IPS-15b (cell line): Measurements from ENCODE around the gene CHRND.

ENCODE experiments used
- H3K27me3 ChIP-seq: one replicate; pipeline ENCODE4 v1.6.1; 2013; ENCODE audit warnings: low read length; ENCODE audit not compliant: control insufficient read depth, insufficient read depth
- H3K36me3 ChIP-seq: one replicate; pipeline ENCODE4 v1.6.1; 2013; ENCODE audit warnings: low read length; ENCODE audit not compliant: control insufficient read depth, insufficient read depth
- H3K4me1 ChIP-seq: one replicate; pipeline ENCODE4 v1.6.1; 2013; ENCODE audit warnings: mild to moderate bottlenecking, low read length; ENCODE audit not compliant: control insufficient read depth, insufficient read depth
- H3K4me3 ChIP-seq: one replicate; pipeline ENCODE4 v1.5.1; 2013; ENCODE audit warnings: low read depth, low read length
- H3K9ac ChIP-seq: one replicate; pipeline ENCODE4 v1.6.1; 2013; ENCODE audit warnings: low read depth, mild to moderate bottlenecking, low read length
- H3K9me3 ChIP-seq: one replicate; pipeline ENCODE4 v1.6.1; 2013; ENCODE audit warnings: mild to moderate bottlenecking, low read length; ENCODE audit not compliant: control insufficient read depth, insufficient read depth

Gene CHRND

DNA sequence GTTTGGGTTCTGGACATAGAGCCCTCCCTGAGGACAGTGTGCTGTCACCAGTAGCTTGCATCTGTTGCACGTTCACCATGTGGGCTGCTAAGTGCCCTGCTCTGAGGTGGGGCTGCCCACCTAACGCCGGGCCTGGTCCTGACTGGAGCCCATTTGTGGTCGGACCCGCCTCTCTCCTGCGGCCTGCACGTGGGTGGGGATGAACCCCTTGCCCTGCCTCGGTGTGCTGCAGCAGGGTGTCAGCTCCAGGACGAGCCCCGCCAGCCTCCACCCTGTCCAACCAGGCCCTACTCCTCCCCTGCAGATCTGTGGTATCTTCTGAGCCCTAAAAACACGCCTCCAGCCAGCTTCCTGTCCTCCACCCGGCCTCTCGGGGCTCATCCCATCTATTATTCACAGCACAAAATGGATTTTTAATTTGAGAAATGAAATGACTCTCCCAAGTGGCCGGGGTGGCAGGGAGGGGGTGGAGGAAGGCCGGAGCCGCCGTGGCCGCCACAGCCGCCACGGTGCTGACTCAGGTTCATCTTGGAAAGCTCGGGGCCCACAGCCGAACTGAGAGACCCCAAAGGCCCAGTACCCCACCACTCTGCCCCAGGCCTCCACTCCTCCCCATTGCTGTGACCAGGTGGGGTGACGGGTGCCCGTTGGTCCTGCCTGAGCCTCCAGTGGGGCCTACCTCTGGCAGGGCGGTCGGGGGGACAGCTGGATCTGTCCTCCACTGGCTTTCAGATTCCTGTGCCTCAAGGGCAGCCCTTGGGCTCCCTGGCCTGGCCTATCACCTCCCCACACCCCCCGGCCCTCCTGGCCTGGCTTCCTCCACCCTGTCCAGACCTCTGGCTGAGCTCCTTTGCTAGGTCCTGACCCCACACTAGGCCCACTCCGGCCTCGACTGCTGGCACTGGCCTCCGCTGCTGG lies 35.5 kb upstream of the CHRND start:
- H3K4me1 ChIP-seq, result peaks cover 6% of the 10 kb centered on the region
- no peak overlapping the region for H3K4me3 ChIP-seq
- H3K9me3 ChIP-seq, result no peaks in the 10 kb centered on the region
- H3K36me3 ChIP-seq, result no peaks in the 10 kb centered on the region
- H3K27me3 ChIP-seq, result peaks cover 32% of the 10 kb centered on the region
- H3K9ac ChIP-seq, result no peak overlapping the region

DNA sequence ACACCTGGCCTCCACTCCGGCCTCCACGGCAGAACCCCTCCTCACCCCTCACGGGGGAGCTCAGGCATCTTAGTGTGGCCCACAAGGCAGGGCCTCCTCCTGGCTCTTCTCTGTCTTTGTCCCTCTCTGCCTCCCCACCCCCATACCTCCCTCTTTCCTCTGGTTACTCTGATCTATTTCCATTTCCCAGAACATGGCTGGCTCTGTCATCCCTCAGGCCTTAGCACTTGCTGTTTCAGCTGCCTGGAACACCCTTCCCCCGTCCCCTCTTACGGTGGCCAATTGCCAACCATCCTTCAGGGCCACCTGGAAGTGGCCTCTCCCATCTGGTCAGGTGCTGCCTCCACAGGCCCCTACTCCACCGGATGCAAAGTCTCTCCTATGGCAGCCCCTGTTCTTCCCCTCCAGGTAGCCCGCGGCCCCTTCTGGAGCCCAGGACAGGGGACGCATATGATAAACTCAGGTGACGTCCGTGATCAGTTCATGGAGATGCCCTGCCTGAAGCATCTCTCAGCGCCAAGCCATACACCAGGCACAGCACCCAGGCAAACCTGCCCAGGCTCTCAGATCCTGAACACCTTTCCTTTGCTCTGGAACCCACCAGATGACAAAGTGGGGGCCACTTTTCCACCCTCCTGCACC lies 34.7 kb upstream of the CHRND start:
- no peaks in the 10 kb centered on the region for H3K9me3 ChIP-seq
- peaks cover 6% of the 10 kb centered on the region for H3K4me1 ChIP-seq
- no peaks in the 10 kb centered on the region for H3K36me3 ChIP-seq
- no peak overlapping the region for H3K4me3 ChIP-seq
- H3K27me3 ChIP-seq, result peaks cover 24% of the 10 kb centered on the region
- H3K9ac ChIP-seq, result no peak overlapping the region

DNA sequence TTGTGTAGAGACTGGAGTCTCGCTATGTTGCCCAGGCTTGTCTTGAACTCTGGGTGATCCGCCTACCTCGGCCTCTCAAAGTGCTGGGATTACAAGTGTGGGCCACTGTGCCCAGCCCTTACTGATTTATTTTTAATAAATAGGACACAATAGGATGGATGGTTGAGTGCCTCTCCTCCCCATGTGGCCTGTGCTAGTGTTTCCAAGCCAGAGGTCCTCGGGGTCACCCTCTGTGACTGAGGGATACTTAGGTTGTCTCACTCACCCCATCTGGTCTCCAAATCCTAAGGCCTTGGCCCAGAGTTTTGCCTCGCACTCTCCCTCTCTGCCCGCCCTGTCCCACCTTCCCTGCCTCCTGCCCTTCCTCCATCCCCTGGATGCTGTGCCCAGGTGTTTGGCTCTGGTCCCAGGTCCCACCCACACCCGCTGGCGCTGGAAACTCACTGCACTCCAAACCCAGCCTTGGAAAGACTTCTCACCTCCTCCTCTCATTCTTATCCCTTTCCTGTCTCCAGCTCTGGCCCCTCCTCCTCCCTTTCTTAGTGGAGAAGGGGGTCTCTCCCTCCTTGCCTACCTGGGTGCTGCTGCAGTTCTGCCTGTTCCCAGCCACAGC lies 33.6 kb upstream of the CHRND start:
- no peak overlapping the region for H3K9ac ChIP-seq
- no peaks in the 10 kb centered on the region for H3K9me3 ChIP-seq

DNA sequence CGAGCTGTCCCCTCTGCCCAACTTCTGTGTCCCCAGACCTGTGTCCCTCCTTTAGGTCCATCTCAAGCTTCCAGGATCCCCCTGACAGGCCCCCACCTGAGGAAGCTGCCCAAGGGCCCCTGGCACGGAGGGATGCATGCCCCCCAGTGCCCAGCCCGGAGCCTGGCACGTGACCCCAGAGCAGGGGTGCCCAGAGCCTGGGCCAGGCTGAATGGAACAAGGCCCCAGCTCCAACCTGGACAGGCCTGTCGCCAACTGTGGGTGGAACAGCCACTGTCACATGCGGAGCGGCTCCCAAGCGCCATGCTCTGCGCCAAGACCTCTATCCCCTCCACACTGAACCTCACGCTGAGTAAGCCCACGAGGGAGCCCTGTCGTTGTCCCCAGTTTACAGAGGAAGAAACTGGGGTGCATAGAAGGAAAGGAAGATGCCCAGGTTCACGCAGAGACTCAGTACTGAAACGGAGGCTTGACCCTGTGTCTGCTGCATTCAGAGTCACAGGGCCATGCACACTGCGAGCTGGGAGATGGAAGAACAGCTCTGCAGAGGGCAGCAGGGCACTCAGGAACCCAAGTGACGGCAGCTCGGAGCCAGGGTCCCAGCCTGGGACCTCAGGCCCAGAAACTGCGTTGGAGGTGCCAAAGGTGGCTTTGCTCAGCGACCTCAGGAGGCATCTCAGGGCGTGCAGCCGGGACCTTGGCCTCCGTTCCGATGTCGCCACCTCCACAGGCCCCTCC lies 32.8 kb upstream of the CHRND start:
- Histone ChIP-seq H3K36me3 (no peaks in the 10 kb centered on the region), H3K4me1 (peaks cover 6% of the 10 kb centered on the region), H3K4me3 (no peak overlapping the region), H3K9me3 (no peaks in the 10 kb centered on the region), H3K27me3 (peaks cover 11% of the 10 kb centered on the region), H3K9ac (no peak overlapping the region)

More for the DNA sequence above, 33.6 kb upstream of the CHRND start:
- peaks cover 6% of the 10 kb centered on the region for H3K4me1 ChIP-seq
- H3K27me3 ChIP-seq, result peaks cover 15% of the 10 kb centered on the region
- no peaks in the 10 kb centered on the region for H3K36me3 ChIP-seq
- H3K4me3 ChIP-seq, result no peak overlapping the region

DNA sequence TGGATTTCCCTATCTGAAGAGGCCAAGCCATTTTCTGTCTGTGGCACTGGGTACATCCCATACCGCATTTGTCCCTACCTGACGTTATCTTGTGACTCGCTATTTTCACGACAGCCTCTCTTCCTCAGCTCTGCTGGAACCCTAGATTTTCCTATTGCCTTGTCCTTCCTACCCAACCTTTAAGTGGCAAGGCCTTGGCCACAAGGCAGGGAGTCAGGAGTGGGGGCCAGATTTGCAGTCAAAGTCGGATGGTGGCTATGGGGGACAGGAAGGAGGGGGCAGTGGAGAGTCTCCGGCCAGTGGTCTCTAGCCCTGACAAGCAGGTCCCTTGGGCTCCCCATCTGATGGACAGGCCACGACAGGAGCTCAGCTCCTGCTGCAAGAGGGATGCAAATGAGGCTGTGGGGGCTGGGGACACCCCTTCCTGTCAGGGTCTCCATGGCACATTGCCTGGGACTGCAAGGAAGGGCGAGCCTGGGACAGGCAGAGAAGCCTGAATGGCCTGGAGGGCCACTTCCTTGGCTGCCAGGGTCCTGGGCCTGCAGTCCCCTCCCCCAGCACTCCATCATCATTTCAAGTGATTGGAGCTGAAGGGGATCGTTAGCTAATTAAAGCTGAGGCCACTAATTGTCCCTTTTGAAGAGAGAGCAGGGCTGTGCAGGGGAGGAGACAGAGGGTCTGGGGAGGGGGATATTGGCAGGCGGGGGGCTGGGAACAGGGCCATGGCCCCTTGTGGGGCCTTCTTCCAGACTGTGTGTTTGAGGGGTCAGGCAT lies 32.1 kb upstream of the CHRND start:
- Histone ChIP-seq H3K27me3 (peaks cover 4% of the 10 kb centered on the region), H3K4me3 (no peak overlapping the region), H3K9me3 (no peaks in the 10 kb centered on the region), H3K9ac (no peak overlapping the region), H3K4me1 (peaks cover 6% of the 10 kb centered on the region), H3K36me3 (no peaks in the 10 kb centered on the region)

DNA sequence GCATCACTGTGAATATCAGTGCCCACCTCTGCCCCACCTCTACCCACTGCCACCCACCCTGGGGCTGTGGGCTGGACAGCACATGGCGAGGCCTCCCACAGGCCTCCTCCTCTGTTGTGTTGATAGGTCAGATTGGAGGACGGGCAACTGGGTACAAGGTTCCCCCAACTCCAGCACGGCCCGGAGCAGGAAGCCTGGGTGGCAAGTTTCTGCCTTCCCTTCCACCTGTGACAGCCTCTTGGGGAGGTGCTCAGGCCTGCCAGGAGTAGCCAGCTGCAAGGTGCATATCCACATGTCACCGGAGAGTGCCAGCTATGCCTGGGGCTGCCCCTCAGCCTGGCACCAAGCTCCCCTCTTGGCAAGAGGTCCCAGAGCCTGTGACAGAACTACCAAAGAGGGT lies 31.4 kb upstream of the CHRND start:
- Histone ChIP-seq H3K27me3 (no peaks in the 10 kb centered on the region), H3K9ac (no peak overlapping the region), H3K4me1 (peaks cover 2% of the 10 kb centered on the region), H3K4me3 (no peak overlapping the region), H3K9me3 (no peaks in the 10 kb centered on the region), H3K36me3 (no peaks in the 10 kb centered on the region)

DNA sequence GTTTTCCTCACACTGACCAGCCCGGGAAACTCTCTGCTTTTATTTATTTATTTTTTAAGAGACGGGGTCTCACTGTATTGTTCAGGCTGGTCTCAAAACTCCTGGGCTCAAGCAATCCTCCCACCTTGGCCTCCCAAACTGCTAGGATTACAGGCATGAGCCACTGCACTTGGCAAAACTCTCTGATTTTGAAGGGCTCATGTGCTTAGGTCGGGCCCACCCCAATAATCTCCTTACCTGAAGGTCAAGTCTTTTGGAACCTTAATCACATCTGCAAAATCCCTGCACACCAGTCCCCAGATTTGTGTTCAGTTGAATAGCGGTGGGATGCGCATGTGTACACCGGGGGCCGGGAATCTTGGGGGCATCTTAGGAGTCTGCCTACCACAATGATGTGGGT lies 30.7 kb upstream of the CHRND start:
- H3K4me3 ChIP-seq, result no peak overlapping the region

DNA sequence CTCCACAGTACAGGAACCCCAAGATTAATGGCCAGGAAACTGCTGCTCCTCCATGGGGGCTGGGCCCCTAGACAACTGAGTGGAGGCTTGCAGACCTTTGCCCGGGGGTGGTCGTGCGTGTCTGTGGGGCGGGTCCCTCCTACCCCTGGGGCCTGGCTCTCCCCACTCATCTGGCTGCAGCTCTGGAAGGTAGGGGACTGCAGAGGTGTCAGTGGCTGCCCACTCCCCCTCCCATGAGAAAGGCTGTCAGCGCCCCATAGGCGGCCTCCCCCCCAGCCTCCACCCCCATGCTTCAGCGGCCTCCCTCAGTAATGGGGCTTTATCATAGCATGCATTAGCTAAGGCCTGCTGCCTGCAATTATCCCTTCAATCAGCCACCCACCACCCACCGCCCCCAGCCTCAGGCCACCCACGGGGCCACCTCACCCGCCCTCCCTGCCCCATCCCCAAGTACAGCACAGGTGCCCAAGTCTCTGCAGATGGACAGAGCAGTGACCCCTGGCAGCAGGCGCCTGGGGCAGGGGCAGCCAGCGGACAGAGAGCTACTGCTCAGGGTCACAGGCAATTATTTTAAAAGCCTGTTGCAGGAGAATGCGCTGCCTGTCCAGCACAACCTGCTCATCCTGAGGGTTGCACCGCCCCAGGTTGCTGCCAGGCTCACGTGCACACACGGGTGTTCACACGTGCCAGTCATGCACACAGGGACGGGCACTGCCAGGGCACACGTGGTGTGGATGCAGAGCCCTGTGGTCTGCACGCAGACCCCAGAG lies 29.3 kb upstream of the CHRND start:
- Histone ChIP-seq H3K36me3 (no peaks in the 10 kb centered on the region), H3K4me1 (peaks cover 2% of the 10 kb centered on the region), H3K9ac (no peak overlapping the region)

More for the DNA sequence above, 30.7 kb upstream of the CHRND start:
- Histone ChIP-seq H3K27me3 (no peaks in the 10 kb centered on the region), H3K9ac (no peak overlapping the region), H3K9me3 (no peaks in the 10 kb centered on the region), H3K4me1 (no peaks in the 10 kb centered on the region), H3K36me3 (no peaks in the 10 kb centered on the region)

DNA sequence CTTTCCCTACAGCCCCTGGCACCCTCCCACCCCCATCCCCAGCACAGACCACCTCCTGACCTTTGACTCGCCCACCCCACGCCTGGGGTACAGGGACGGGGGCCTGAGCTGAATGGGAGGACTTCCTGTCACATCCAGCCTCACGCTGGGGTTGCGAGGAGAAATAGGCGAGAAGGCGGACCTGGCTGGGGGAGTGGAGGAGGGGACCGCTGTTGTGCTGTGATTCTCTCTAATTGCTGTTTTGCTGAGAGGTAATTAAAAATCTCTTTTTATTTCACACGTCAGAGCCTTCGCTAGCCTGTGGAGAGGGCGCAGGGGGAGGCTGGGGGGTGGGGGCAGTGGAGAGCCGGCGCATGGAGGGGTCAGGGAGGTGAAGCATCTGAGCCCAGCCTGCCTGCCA lies 28.6 kb upstream of the CHRND start:
- no peak overlapping the region for H3K9ac ChIP-seq
- H3K4me1 ChIP-seq, result peaks cover 2% of the 10 kb centered on the region
- no peaks in the 10 kb centered on the region for H3K36me3 ChIP-seq
- no peak overlapping the region for H3K4me3 ChIP-seq
- H3K9me3 ChIP-seq, result no peaks in the 10 kb centered on the region
- H3K27me3 ChIP-seq, result peaks cover 4% of the 10 kb centered on the region

More for the DNA sequence above, 29.3 kb upstream of the CHRND start:
- Histone ChIP-seq H3K27me3 (peaks cover 4% of the 10 kb centered on the region), H3K4me3 (no peak overlapping the region), H3K9me3 (no peaks in the 10 kb centered on the region)

DNA sequence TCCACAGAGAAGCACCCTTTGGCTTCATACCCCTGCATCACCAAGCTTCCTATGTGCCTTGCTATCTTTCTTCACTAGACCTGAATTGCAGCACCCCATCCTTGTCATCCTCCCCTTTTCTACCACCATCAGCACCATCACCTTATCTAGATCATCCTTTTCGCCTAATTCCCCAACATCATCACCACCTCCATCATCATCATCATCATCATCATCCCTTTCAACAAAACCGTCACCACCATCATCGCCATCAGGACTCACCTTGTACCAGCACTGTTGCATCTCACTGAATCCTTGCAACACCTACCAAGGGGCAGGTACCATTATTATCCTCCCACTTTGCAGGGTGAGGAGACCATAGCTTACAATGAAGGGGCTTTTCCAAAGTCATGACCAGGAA lies 27.5 kb upstream of the CHRND start:
- H3K9me3 ChIP-seq, result no peaks in the 10 kb centered on the region
- H3K4me1 ChIP-seq, result peaks cover 2% of the 10 kb centered on the region
- H3K36me3 ChIP-seq, result no peaks in the 10 kb centered on the region
- no peak overlapping the region for H3K4me3 ChIP-seq
- H3K27me3 ChIP-seq, result peaks cover 5% of the 10 kb centered on the region
- no peak overlapping the region for H3K9ac ChIP-seq
